Astrocyte (in vitro differentiated cells and primary cell): Measurements from ENCODE around the gene ZSWIM8. TPM values are rescaled to one million over a fixed set of nuclear protein-coding genes. Genes with fewer than 3 reads are reported as not detected.

Source experiments
- DNase-seq: peaks from one replicate; pipeline ENCODE4 v3.0.0-alpha.2; 2010; ENCODE audit warnings: low read depth
- FAIRE-seq: peaks from 2 replicates; lab custom pipeline; 2011; peaks lifted over from hg19 to GRCh38; lab: Jason Lieb, UNC
- H2AFZ ChIP-seq: 2 replicates; pipeline ENCODE4 v1.6.0; 2012; ENCODE audit warnings: low read depth, low read length, inconsistent platforms
- H3K27ac ChIP-seq: 2 replicates; pipeline ENCODE4 v1.5.1; 2011; ENCODE audit warnings: low read depth, low read length, inconsistent platforms
- H3K27me3 ChIP-seq: 2 replicates; pipeline ENCODE4 v1.6.0; 2011; ENCODE audit warnings: low read length, inconsistent platforms; ENCODE audit not compliant: insufficient read depth
- H3K36me3 ChIP-seq: 2 replicates; pipeline ENCODE4 v1.5.1; 2011; ENCODE audit warnings: low read length, inconsistent platforms; ENCODE audit not compliant: insufficient read depth
- H3K4me1 ChIP-seq: 2 replicates; pipeline ENCODE4 v1.5.1; 2011; ENCODE audit warnings: low read length, inconsistent platforms; ENCODE audit not compliant: insufficient read depth
- H3K4me2 ChIP-seq: 2 replicates; pipeline ENCODE4 v1.6.0; 2012; ENCODE audit warnings: low read length, inconsistent platforms
- H3K4me3 ChIP-seq: 2 replicates; pipeline ENCODE4 v1.5.1; 2011; ENCODE audit warnings: low read depth, mild to moderate bottlenecking, low read length, inconsistent platforms; ENCODE audit not compliant: insufficient read depth
- H3K79me2 ChIP-seq: 2 replicates; pipeline ENCODE4 v1.6.0; 2012; ENCODE audit warnings: mild to moderate bottlenecking, low read length, inconsistent platforms; ENCODE audit not compliant: insufficient read depth
- H3K9ac ChIP-seq: 2 replicates; pipeline ENCODE4 v1.6.0; 2012; ENCODE audit warnings: mild to moderate bottlenecking, low read length, inconsistent platforms
- H3K9me3 ChIP-seq: 2 replicates; pipeline ENCODE4 v1.5.1; 2012; ENCODE audit warnings: low read depth, mild to moderate bottlenecking, low read length, inconsistent platforms; ENCODE audit not compliant: insufficient read depth
- H4K20me1 ChIP-seq: 2 replicates; pipeline ENCODE4 v1.6.0; 2012; ENCODE audit warnings: low read length, inconsistent platforms; ENCODE audit not compliant: insufficient read depth
- H3K27ac Mint-ChIP-seq: one replicate; pipeline ENCODE4 v1.8.0; 2021; ENCODE audit warnings: mild to moderate bottlenecking, mixed read lengths; ENCODE audit not compliant: unreplicated experiment
- H3K27me3 Mint-ChIP-seq: one replicate; pipeline ENCODE4 v1.8.0; 2021; ENCODE audit warnings: low read depth, mixed read lengths; ENCODE audit not compliant: unreplicated experiment
- H3K36me3 Mint-ChIP-seq: one replicate; pipeline ENCODE4 v1.8.0; 2021; ENCODE audit warnings: low read depth, mixed read lengths; ENCODE audit not compliant: unreplicated experiment
- H3K4me1 Mint-ChIP-seq: one replicate; pipeline ENCODE4 v1.8.0; 2021; ENCODE audit warnings: low read depth, mixed read lengths; ENCODE audit not compliant: unreplicated experiment
- H3K4me3 Mint-ChIP-seq: one replicate; pipeline ENCODE4 v1.8.0; 2021; ENCODE audit warnings: mild to moderate bottlenecking, moderate library complexity, mixed read lengths; ENCODE audit not compliant: unreplicated experiment
- H3K9me3 Mint-ChIP-seq: one replicate; pipeline ENCODE4 v1.8.0; 2021; ENCODE audit warnings: mild to moderate bottlenecking, mixed read lengths; ENCODE audit not compliant: unreplicated experiment
- CTCF ChIP-seq: IDR thresholded peaks from 2 replicates; pipeline ENCODE4 v1.5.1; 2011; ENCODE audit warnings: low read depth, mild to moderate bottlenecking, inconsistent platforms, low read length, moderate library complexity; ENCODE audit not compliant: insufficient read depth
- EZH2 ChIP-seq: IDR thresholded peaks from 2 replicates; pipeline ENCODE4 v1.6.1; 2012; ENCODE audit warnings: mild to moderate bottlenecking, low read length, inconsistent platforms; ENCODE audit not compliant: insufficient read depth
- total RNA-seq: library from RNA; stranded (reverse); gene quantifications from 2 replicates; pipeline ENCODE4 v1.2.1, GENCODE V29; 2021

Gene ZSWIM8
- total RNA-seq, 1 donor from 2014 or later = 70.2 TPM

- Mint-ChIP-seq H3K27ac (peak overlapping the region; percentile 71), H3K4me1 (peaks cover 9% of the 10 kb centered on the region), H3K27me3 (no peaks in the 10 kb centered on the region), H3K4me3 (peak overlapping the region; percentile 54), H3K36me3 (peaks cover 35% of the 10 kb centered on the region), H3K9me3 (no peaks in the 10 kb centered on the region)
- no peaks in the 10 kb centered on the region for H3K9me3 ChIP-seq
- H3K9ac ChIP-seq = no peak overlapping the region
- H3K27ac ChIP-seq = no peak overlapping the region
- peaks cover 39% of the 10 kb centered on the region for H3K36me3 ChIP-seq
- no peaks in the 10 kb centered on the region for H3K4me1 ChIP-seq
- H4K20me1 ChIP-seq = peaks cover 45% of the 10 kb centered on the region
- H3K4me3 ChIP-seq = no peak overlapping the region
- TF ChIP-seq CTCF = no peak
- no peak for TF ChIP-seq EZH2
- no peak for FAIRE-seq
- peaks cover 11% of the 10 kb centered on the region for H3K79me2 ChIP-seq
- no peak overlapping the region for H2AFZ ChIP-seq
- no peak for DNase-seq
- no peak overlapping the region for H3K4me2 ChIP-seq
- H3K27me3 ChIP-seq = no peaks in the 10 kb centered on the region
Observed at GRCh38 chr10:73803680-73804286, 18.4 kb downstream of the ZSWIM8 start.

GRCh38 chr10:73806176-73806950 is 21.0 kb downstream of the ZSWIM8 start:
- peaks cover 17% of the 10 kb centered on the region for H3K79me2 ChIP-seq
- H3K4me1 ChIP-seq = peaks cover 6% of the 10 kb centered on the region
- no peak overlapping the region for H2AFZ ChIP-seq
- no peak overlapping the region for H3K4me3 ChIP-seq
- DNase-seq = no peak
- no peaks in the 10 kb centered on the region for H3K9me3 ChIP-seq
- no peak overlapping the region for H3K4me2 ChIP-seq
- Mint-ChIP-seq H3K9me3 (no peaks in the 10 kb centered on the region), H3K27ac (no peak overlapping the region), H3K4me1 (peaks cover 19% of the 10 kb centered on the region), H3K27me3 (no peaks in the 10 kb centered on the region), H3K36me3 (peaks cover 41% of the 10 kb centered on the region), H3K4me3 (peak overlapping the region; percentile 66)
- no peak overlapping the region for H3K27ac ChIP-seq
- H4K20me1 ChIP-seq = peaks cover 51% of the 10 kb centered on the region
- no peak for FAIRE-seq
- no peaks in the 10 kb centered on the region for H3K27me3 ChIP-seq
- no peak for TF ChIP-seq EZH2
- TF ChIP-seq CTCF = no peak
- no peak overlapping the region for H3K9ac ChIP-seq
- peaks cover 32% of the 10 kb centered on the region for H3K36me3 ChIP-seq

- peaks cover 45% of the 10 kb centered on the region for H4K20me1 ChIP-seq
- H3K79me2 ChIP-seq = peaks cover 17% of the 10 kb centered on the region
- no peak overlapping the region for H3K4me3 Mint-ChIP-seq
- H3K4me1 ChIP-seq = peaks cover 6% of the 10 kb centered on the region
- H3K36me3 ChIP-seq = peaks cover 25% of the 10 kb centered on the region
- no peak overlapping the region for H3K9ac ChIP-seq
- peaks cover 19% of the 10 kb centered on the region for H3K4me1 Mint-ChIP-seq
- no peak for TF ChIP-seq EZH2
- TF ChIP-seq CTCF = no peak
- H2AFZ ChIP-seq = no peak overlapping the region
- FAIRE-seq = no peak
- H3K9me3 ChIP-seq = no peaks in the 10 kb centered on the region
- no peak overlapping the region for H3K4me2 ChIP-seq
- no peak for DNase-seq
- no peaks in the 10 kb centered on the region for H3K27me3 Mint-ChIP-seq
- peaks cover 38% of the 10 kb centered on the region for H3K36me3 Mint-ChIP-seq
- no peak overlapping the region for H3K27ac ChIP-seq
- H3K27ac Mint-ChIP-seq = no peak overlapping the region
- H3K4me3 ChIP-seq = no peak overlapping the region
- no peaks in the 10 kb centered on the region for H3K27me3 ChIP-seq
- H3K9me3 Mint-ChIP-seq = no peaks in the 10 kb centered on the region
Observed at GRCh38 chr10:73807471-73807870, 22.1 kb downstream of the ZSWIM8 start.
